ENCODE results near the gene PPIL6. TPM values are rescaled to one million over a fixed set of nuclear protein-coding genes. Genes with fewer than 3 reads are reported as not detected.

Gene PPIL6
- total RNA-seq, result 2.2 and 3.3 TPM in 2 replicates
- long read RNA-seq, full-length matches to known transcripts, result 1 of 3 reads
- long read RNA-seq, partial matches to known transcripts, result 0 of 3 reads
- long read RNA-seq, other reads (novel, unspliced or antisense), result 2 of 3 reads

DNA sequence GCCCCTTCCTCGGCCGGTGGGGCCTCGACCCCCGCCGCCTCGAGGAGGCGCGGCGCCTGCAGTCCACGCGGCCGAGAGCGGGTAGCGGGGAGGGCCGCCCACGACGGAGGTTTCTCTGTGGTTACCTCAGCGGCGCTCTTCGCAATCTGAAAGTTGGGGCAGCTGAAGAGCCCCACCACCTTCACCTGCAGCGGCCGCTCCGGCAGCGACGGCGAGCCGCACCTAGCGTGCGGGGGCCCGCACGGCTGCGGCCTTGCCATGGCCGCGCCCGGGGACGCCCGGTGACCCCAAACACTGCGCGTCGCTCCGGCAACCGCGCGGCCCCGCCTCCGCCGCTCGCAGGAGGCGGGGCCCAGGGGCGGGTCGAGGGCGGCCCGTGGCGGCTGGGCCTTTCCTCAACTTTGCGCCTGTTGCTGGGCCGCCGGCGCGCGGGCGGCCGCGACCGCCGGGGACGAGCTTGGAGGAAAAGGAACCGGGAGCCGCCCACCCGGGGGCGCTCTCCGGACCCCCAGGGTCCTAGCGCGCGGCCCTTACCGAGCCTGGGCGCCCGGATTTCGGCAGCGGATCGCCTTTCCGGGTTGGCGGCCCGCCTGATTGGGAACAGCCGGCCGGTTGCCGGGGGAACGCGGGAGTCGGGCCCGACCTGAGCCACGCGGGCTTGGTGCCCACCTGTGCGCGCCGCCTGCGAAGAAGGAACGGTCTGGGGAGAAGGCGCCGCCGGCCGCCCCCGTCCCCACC is at the start of gene PPIL6, which contains the start of gene SMPD2:
Gene PPIL6, minus strand, starts transcription at position 298 of the 738 bp plus-strand sequence. Its CDS starts 38 bp downstream, at position 260.
Gene SMPD2, plus strand, starts transcription at position 394 of the 738 bp plus-strand sequence. CDS start 398 bp downstream, outside the sequence.
- TF ChIP-seq, protein P1, sequence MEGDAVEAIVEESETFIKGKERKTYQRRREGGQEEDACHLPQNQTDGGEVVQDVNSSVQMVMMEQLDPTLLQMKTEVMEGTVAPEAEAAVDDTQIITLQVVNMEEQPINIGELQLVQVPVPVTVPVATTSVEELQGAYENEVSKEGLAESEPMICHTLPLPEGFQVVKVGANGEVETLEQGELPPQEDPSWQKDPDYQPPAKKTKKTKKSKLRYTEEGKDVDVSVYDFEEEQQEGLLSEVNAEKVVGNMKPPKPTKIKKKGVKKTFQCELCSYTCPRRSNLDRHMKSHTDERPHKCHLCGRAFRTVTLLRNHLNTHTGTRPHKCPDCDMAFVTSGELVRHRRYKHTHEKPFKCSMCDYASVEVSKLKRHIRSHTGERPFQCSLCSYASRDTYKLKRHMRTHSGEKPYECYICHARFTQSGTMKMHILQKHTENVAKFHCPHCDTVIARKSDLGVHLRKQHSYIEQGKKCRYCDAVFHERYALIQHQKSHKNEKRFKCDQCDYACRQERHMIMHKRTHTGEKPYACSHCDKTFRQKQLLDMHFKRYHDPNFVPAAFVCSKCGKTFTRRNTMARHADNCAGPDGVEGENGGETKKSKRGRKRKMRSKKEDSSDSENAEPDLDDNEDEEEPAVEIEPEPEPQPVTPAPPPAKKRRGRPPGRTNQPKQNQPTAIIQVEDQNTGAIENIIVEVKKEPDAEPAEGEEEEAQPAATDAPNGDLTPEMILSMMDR (conservative IDR thresholded peaks at IDR 0.05), result peak; percentile 37
- H3K4me3 Mint-ChIP-seq, result peak within 1 kb of the TSS; percentile 97
- no peaks in the 10 kb centered on the region for H3K9me3 Mint-ChIP-seq

DNA sequence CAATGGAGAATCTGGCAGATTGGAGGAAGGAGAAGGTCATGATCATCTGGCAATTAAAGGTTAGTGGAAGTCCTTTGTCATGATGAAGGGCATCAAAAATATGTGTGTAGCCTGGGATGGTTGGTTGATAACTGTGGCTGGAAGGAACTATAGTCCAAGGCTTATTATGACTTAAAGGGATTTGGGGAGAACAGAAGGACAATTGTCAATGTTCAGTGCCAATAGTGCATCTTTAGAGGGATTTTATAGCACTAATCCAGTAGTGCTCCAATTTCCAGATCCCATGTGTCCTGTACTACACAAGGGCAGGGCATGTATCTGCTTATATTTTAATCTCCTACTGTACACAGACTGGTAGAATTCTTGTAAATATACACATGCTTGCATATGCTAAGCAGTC is 47.6 kb upstream of the PPIL6 start:
- Mint-ChIP-seq H3K9me3 (no peaks in the 10 kb centered on the region), H3K27ac (ENCODE audit: unreplicated experiment) (no peak overlapping the region), H3K27me3 (ENCODE audit: low read depth) (peaks cover 19% of the 10 kb centered on the region), H3K4me3 (no peak overlapping the region), H3K4me1 (peaks cover 6% of the 10 kb centered on the region), H3K36me3 (ENCODE audit: low read depth) (no peaks in the 10 kb centered on the region)
- DNase-seq (ENCODE audit: low read depth, low spot score), result no peak
- TF ChIP-seq, protein P1 (conservative IDR thresholded peaks at IDR 0.05), result no peak

More for the DNA sequence above, at the start of gene PPIL6, which contains the start of gene SMPD2:
- H3K36me3 Mint-ChIP-seq (ENCODE audit: low read depth), result peaks cover 2% of the 10 kb centered on the region
- H3K27ac Mint-ChIP-seq (ENCODE audit: unreplicated experiment), result peak within 1 kb of the TSS; percentile 90
- H3K27me3 Mint-ChIP-seq (ENCODE audit: low read depth), result no peaks in the 10 kb centered on the region
- DNase-seq (ENCODE audit: low read depth, low spot score), result peak; percentile 72
- peaks cover 17% of the 10 kb centered on the region for H3K4me1 Mint-ChIP-seq

DNA sequence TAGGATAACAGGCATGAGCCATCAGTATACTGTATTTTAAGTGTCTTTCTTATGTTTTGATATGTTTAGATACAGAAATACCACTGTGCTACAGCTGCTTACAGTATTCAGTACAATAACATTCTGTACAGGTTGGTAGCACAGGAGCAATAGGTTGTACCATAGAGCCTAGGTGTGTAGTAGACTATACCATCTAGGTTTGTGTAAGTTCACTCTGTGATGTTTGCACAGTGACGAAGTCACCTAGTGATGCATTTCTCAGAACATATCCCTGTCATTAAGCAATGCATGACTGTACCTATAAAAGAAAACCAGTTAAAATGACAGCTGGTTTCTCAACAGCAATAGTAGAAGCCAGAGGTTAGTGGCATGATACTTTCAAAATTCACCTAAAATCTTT is 45.6 kb upstream of the PPIL6 start:
- Mint-ChIP-seq H3K27ac (ENCODE audit: unreplicated experiment) (no peak overlapping the region), H3K36me3 (ENCODE audit: low read depth) (peaks cover 9% of the 10 kb centered on the region), H3K9me3 (no peaks in the 10 kb centered on the region), H3K4me1 (peaks cover 17% of the 10 kb centered on the region), H3K4me3 (peak overlapping the region; percentile 19), H3K27me3 (ENCODE audit: low read depth) (peaks cover 19% of the 10 kb centered on the region)
- TF ChIP-seq, protein P1 (conservative IDR thresholded peaks at IDR 0.05), result no peak
- no peak for DNase-seq (ENCODE audit: low read depth, low spot score)

DNA sequence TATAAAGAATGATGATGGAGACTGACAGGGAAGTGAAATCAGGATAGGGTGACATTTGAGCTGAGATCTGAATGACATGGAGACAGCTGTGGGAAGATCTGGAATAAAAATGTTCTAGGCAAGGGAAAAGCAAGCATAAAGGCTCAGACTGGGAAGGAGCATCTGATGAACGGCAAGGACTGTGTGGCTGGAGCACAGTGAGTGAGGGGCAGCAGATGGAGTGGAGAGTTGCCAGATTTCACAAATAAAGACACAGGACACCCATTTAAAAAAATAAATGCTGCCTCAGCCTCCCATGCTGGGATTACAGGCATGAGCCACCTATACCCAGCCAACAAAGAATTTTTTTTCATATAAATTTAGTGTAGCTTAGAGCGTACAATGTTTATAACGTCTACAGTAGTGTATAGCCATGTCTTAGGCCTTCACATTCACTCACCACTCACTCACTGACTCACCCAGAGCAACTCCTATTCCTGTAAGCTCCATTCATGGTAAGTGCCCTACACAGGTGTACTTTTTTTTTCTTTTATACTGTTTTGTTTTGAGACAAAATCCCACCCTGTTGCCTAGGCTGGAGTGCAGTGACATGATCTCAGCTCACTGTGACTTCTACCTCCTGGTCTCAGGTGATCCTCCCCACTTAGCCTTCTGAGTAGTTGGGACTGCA is 45.0 kb upstream of the PPIL6 start:
- Mint-ChIP-seq H3K4me1 (peaks cover 21% of the 10 kb centered on the region), H3K36me3 (ENCODE audit: low read depth) (peaks cover 12% of the 10 kb centered on the region), H3K9me3 (no peaks in the 10 kb centered on the region), H3K27ac (ENCODE audit: unreplicated experiment) (peak overlapping the region; percentile 5), H3K4me3 (no peak overlapping the region), H3K27me3 (ENCODE audit: low read depth) (peaks cover 19% of the 10 kb centered on the region)
- DNase-seq (ENCODE audit: low read depth, low spot score), result no peak
- TF ChIP-seq, protein P1 (conservative IDR thresholded peaks at IDR 0.05), result no peak

DNA sequence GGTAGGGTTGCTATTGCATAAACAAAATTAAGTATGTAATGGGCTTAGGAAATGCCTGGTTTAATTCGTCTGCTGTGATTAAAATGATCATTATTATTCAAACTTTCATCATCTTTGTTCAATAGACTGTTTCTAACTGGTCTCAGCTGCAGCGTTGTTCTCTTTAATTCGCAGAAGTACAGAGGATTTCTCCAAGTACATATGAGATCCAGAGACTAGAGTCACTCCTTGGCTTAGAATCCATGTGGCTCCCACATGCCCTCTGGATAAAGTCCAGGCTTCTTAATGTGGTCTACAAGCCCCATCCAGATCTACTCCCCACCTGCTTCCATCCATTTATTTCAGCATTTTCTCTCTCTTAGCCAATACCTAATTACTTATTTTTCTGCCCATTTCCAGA is 43.7 kb upstream of the PPIL6 start:
- no peak for DNase-seq (ENCODE audit: low read depth, low spot score)
- no peaks in the 10 kb centered on the region for H3K9me3 Mint-ChIP-seq
- peaks cover 19% of the 10 kb centered on the region for H3K27me3 Mint-ChIP-seq (ENCODE audit: low read depth)
- peaks cover 27% of the 10 kb centered on the region for H3K4me1 Mint-ChIP-seq
- H3K4me3 Mint-ChIP-seq, result peak overlapping the region; percentile 84
- peaks cover 17% of the 10 kb centered on the region for H3K36me3 Mint-ChIP-seq (ENCODE audit: low read depth)
- TF ChIP-seq, protein P1 (conservative IDR thresholded peaks at IDR 0.05), result no peak
- no peak overlapping the region for H3K27ac Mint-ChIP-seq (ENCODE audit: unreplicated experiment)

Measured in neural crest cell (in vitro differentiated cells).